Fibroblast of lung (primary cell): ENCODE results near the gene DYNLL2.
"Not testable (repeated sequence)": the region's sequence is repeated elsewhere in the genome, so short reads cannot be mapped to it uniquely, and the experiment has no call there.

Experiments used
- EZH2 ChIP-seq: IDR thresholded peaks from 2 replicates; pipeline ENCODE4 v1.5.1; 2012; ENCODE audit warnings: low read length, control low read depth, mild to moderate bottlenecking; ENCODE audit errors: missing control alignments
- TF ChIP-seq, protein P1 (sequence below), 2 donors: IDR thresholded peaks in 1 of 2; conservative IDR thresholded peaks in 1 of 2; 1 replicate in 1 of 2; 2 replicates in 1 of 2; pipeline ENCODE4 v1.5.1; 2011 to 2012; ENCODE audit warnings: low read length in 2 of 2, control low read depth in 1 of 2, inconsistent platforms in 1 of 2, low read depth in 1 of 2, mild to moderate bottlenecking in 1 of 2

DNA sequence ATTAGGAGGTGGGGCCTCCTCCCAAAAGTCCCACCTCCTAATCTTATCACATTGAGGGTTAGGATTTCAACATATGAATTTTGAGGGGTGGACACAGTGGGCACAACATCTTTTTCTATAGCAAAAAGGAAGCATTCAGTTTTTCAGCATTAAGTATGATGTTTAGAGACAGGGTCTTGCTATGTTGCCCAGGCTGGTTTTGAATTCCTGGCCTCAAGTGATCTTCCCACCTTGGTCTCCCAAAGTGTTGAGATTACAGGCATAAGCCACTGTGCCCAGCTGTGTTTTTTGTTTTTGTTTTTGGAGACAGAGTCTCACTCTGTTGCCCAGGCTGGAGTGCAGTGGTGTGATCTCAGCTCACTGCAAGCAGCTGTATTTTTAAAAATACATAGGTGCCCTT lies 18.7 kb downstream of the DYNLL2 start:
- TF ChIP-seq, protein P1, sequence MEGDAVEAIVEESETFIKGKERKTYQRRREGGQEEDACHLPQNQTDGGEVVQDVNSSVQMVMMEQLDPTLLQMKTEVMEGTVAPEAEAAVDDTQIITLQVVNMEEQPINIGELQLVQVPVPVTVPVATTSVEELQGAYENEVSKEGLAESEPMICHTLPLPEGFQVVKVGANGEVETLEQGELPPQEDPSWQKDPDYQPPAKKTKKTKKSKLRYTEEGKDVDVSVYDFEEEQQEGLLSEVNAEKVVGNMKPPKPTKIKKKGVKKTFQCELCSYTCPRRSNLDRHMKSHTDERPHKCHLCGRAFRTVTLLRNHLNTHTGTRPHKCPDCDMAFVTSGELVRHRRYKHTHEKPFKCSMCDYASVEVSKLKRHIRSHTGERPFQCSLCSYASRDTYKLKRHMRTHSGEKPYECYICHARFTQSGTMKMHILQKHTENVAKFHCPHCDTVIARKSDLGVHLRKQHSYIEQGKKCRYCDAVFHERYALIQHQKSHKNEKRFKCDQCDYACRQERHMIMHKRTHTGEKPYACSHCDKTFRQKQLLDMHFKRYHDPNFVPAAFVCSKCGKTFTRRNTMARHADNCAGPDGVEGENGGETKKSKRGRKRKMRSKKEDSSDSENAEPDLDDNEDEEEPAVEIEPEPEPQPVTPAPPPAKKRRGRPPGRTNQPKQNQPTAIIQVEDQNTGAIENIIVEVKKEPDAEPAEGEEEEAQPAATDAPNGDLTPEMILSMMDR (conservative IDR thresholded peaks at IDR 0.05 in 1 of 2, IDR thresholded peaks at IDR 0.05 in 1 of 2; ENCODE audit: low read depth in 1 of 2, low read length in 2 of 2): not testable (repeated sequence)
- not testable (repeated sequence) for TF ChIP-seq EZH2
